Stimulated activated CD4-positive, alpha-beta T cell treated with anti-CD3 and anti-CD28 coated beads, Interleukin-1b, Interleukin-23, amount 100 ng/mL, for 1 hour (primary cell): ENCODE data around the gene TMEM185B.

Experiments used
- DNase-seq, 2 donors: peaks; one replicate each; pipeline ENCODE4 v3.0.0-alpha.2; 2020; ENCODE audit warnings: low read depth in 2 of 2

Gene TMEM185B

GRCh38 chr2:120231974-120232635 lies 8.9 kb upstream of the TMEM185B start:
- no peak for DNase-seq

DNA sequence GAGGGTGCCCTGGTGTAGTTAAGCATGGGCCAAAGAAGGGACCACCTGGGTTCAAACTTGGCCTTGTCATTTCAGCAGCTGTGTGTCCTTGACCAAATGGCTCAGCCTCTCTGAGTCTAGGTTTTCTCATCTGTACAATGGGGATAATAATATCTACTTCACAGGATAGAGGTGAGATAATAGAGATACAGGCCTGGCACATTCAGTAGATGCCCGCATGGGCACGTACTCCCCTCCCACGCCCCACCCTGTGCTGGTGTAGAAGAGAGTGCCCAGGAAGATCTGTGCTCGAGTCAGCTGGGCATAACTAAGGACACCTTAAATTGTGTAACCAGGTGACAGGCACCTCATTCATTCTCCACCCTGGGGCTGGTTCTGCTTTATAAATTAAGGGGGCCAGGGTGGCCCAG lies 8.4 kb upstream of the TMEM185B start:
- no peak for DNase-seq

DNA sequence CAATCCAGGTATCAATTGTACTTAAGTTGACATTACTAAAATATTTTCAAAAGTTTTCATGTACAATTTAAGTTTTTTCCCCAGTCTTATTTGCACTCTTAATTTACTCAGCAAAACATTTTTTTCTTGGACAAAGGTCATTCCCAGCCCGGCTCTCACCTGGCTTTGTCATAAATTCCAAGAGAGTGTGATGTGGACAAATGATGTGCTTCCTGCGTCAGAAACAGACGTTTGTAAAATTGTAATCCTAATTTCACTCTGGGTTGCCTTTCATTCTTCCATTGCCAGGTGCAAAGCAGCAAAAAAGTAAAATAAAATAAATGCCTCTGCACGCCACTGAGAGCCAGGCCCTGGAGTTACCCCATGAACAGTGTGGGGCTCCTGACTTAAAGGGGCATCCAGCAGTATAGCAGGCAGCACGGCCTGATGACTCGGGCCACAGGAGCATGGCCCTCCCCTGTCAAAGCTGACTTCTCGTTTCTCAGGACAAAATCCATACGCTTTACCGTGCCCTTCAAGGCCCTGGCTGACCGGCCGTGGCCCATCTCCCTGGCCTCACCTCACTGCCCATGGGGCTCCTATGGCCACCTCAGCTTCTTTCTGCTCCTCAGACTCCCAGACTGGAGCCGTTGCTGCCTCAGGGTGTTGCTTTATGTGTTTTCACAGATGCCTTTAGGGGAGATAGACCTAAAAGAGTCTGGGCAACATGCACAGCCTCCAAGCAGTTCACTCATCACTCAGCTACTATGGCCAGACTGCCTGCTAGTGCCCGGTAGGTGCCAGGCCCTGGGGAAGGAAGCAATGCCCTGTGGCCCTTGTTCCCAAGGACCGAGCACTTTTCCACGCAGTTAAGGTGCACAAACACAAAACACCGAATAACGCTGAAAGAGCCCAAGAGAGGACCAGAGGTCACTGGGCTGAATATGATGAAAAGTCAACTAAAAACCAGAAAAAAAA lies 7.6 kb upstream of the TMEM185B start:
- DNase-seq, result no peak

GRCh38 chr2:120229341-120229740 lies 6.1 kb upstream of the TMEM185B start:
- no peak for DNase-seq

DNA sequence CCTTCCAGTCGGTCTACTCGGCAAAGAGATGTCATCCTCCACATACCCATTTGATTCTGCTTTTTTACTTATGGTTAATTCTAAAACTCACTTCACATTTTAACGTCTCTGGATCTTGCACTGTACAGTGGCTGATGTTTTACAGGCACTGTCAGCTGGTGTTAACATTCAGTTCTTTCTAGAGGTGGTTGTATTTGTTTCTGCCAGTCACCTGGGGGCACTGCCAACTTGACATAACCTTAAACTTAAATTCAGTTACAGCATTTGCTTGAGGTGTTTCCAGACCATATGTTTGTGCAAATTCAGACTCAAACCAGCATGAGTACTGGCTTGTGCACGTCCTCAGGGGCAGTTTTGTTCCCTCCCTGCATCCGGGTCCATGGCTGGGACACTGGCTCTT lies 5.3 kb upstream of the TMEM185B start:
- no peak for DNase-seq

DNA sequence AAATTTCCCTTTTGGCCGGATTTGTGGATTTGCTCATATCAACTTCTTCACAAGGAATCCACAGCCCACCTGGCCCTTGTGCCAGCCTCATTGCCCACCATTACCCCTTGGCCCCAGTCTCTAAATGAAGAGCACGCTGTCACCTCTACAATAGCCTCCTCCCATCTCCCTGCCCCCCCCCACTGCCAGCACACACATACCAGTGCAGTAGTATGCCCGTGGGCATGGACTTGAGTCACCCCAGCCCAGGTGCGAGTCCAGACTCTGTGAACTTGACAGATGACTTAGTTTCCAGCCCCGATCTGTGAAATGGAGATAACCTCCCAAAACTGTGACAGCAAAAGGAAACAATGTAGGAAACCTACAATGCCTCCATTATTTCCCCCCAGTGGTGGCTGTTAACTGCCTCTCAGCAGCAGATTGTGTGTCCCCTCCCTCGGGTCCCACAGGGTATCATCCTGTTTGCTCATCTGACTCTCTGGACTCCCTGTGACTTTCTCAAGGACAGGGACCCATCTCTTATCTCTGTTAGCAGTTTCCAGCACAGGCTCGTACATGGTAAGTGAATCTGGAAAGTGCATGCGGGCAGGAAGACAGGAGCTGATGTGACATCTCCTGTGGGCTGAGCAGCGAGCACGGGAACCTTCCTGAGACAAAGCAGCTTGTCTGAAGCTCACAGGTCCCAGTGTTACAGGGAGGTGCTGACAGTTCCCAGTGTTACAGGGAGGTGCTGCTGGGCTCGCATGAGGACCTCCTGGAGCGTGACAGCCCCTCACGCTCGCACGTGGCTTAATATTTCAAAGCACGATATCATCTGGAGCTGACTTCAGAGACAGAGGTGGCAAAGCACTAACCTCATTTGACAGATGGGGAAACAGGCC lies 4.2 kb upstream of the TMEM185B start:
- no peak for DNase-seq

- DNase-seq, result no peak
Observed at GRCh38 chr2:120226316-120226715, 3.1 kb upstream of the TMEM185B start.

- no peak for DNase-seq
Observed at GRCh38 chr2:120225549-120226065, 2.4 kb upstream of the TMEM185B start.

DNA sequence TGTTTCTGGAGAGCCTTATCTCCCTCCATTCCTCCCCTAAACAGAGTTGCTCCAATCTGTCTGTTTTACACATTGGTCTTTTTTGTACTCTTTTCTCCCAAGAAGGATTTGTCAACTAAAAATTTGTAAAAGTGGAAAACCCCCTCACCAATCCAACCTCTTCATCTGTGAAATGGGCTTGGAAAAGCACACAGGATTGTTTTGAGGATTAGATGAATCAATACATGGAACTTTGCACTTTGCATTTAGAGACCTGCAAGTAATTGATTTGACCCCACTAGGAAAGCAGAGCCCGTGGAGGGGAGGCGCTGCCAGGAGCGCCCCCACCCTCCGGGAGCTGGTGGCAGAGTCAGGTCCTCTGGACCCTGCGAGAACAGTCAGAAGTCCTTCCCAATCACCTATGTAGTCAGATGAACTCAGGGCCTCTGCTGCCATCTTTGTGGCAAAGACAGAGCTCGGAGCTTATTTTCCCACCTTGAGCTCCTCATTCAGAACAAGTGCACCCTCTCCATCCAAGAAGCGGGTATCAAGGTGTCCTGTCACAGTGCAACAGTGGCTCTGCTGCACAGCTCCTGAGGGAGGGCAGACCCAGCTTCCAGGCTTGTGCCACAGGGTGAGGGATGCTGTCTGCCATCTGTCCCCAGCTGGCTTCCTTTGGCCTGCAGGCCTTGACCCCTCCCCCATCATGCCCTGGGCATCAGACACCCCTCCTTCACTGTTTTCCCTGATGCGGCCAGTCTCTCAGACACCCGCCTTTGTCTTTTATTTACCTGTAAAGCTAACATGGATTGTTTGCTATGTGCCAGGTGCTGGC lies 1.7 kb upstream of the TMEM185B start:
- DNase-seq, result no peak

DNA sequence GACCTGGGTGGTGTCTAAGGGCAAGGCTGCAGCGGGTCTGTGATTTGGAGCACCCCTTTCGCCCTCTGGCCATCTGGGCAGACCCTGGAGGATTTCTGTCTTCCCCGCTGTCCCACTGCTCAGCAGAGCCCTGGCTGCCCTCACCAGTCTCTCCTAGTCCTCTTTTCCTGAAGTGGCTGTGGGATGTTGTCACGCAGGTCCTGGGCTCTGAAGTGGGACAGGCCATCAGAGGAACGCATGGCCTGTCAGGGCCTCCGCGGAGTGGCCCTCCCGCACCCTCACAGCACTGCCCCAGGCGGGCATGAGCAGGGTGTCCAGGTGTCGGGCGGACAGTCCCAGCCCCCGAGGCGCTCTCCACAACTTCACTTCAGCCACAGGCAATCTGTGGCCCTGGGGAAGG lies 1.1 kb upstream of the TMEM185B start:
- DNase-seq, result no peak

DNA sequence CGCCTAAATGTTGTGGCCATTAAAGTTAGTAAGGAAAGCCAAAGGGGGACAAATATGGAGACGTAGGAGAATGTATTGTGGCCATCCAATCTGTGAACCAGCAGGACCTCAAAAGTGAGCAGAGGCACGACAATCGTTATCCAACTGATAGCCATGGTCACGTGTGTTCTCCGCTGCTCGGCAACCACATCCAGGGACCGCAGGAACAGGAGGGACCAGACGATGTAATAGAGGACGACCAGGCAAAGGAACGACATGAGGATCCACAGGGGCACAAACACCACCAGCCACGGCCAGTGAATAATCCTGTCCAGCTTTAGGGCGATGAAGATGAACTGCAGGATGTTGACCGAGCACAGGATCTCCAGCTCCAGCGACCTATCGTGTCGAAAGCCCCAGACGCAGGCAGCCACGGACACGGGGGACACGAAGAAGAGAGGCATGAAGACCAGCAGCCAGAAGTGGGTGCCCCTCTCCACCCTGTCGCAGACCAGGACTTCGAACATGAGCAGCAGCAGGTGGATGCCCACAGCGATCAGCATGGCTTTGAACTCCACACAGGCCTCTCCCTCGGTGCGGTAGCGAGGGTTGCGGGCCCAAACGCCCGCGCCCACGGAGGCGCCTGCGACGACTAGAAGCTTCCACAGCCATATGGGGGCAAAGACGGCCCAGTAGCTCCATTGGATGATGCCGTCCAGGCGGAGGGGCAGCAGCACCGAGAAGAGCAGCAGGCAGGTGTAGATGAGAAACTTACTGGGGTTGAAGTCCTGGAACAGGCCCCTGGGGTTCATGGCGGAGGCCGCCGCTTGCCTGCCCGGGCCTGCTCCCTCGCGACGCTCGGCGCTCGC lies 790 bp downstream of the TMEM185B start:
- no peak for DNase-seq

DNA sequence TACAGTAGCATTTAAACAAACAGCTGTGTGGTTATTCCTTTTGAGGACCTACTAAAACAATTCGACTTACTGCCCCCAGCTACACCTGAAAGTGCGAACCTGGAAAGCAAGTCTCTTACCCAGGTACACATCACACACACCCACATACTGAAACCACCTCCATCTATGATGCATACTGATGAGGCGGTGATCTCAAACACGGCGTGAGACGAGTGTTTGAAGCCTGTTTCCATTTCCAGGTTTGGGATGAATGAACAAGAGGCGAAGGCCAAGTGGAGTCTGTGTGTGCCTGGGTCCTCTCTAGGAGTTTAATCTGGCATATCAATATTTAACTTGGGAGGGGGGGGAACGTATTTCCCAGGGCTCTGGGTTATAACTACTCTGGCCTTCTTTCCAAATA lies 1.6 kb downstream of the TMEM185B start:
- no peak for DNase-seq

DNA sequence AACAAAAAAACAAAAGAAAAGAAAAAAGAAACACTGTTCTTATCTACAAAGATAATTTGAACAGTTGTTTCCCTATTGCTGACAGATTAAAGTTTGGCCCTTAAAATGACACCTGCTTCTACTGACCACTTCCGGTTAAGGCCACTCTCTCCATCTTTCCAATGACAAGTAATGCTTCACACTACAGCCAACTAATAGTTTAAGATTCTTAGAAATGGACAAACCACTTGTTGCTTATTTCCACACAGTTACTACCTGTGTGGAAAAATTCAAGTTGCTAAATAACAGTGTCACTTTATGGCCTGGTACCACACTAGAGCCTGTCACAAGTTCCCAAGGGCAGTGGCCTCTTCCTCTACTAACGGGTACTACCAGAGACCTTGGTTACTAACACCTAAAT lies 2.4 kb downstream of the TMEM185B start:
- DNase-seq, result no peak

DNA sequence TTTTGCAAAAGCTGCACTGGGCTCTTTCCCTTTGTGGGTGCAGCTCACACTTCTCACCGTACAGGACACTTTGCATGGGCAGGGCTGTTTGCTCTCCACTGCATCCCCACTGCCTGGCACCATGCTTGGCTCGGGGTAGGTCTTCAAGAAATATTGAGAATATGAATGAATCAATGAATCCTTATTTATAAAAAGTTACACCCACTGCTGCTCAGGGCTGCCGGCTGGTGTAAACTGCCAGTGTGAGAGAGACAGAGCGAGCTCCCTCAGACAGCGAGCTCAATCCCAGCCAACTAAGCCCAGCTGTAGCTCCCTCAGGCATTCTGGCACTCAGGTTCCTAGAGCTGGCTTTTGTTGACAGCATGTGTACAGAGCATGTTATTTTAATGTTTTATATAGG lies 3.4 kb downstream of the TMEM185B start:
- no peak for DNase-seq

DNA sequence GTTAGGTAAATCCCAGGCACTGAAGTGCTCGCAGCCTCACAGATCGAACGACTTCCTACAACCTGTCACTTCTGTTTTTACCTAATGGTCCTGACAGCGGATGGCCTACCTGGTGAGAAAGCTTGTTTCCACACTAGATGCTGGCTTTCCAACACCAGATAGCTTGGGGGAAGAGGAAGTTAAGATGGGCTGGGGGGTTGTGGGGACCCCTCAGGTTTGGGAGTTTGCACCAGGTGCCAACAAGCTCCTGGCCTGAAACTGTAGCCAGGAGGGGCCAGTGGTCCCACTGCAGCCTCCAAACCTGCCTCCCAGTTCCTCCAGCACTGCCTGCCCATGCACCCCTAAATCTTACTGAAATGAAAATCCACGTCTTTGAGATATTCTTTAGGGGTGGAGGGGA lies 3.9 kb downstream of the TMEM185B start:
- no peak for DNase-seq

DNA sequence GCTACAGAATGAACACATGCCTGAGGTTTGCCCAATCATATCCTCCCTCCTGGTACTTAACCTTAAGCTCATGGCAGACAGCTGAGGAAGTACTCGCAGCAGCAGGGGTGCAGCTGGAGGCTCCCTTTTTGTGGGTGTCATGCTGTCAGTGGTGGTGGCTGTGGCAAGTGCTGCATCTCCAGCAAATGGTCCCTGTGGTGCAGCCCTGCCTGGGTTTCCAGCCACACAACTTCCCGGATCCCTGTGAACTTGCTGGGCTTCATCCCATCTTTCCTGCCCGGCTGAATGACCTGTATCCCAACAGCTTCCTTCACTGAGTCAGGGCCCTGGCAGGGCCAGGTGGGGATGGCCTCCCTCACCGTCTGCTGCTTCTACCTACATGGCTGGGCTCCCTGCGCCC lies 5.0 kb downstream of the TMEM185B start:
- no peak for DNase-seq

- no peak for DNase-seq
Observed at GRCh38 chr2:120210270-120210693, 12.9 kb downstream of the TMEM185B start.

- DNase-seq, result no peak
Observed at GRCh38 chr2:120209427-120210269, 13.6 kb downstream of the TMEM185B start.
